ENCODE data around the gene SNX20.

- TF ChIP-seq, protein P1, sequence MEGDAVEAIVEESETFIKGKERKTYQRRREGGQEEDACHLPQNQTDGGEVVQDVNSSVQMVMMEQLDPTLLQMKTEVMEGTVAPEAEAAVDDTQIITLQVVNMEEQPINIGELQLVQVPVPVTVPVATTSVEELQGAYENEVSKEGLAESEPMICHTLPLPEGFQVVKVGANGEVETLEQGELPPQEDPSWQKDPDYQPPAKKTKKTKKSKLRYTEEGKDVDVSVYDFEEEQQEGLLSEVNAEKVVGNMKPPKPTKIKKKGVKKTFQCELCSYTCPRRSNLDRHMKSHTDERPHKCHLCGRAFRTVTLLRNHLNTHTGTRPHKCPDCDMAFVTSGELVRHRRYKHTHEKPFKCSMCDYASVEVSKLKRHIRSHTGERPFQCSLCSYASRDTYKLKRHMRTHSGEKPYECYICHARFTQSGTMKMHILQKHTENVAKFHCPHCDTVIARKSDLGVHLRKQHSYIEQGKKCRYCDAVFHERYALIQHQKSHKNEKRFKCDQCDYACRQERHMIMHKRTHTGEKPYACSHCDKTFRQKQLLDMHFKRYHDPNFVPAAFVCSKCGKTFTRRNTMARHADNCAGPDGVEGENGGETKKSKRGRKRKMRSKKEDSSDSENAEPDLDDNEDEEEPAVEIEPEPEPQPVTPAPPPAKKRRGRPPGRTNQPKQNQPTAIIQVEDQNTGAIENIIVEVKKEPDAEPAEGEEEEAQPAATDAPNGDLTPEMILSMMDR (conservative IDR thresholded peaks at IDR 0.05; ENCODE audit: low read depth in 2 of 2): peak; percentile 65 to 67
- TF ChIP-seq POLR2AphosphoS5 (IDR thresholded peaks at IDR 0.05; ENCODE audit: low read depth) (no peak), JUNB (IDR thresholded peaks at IDR 0.05; ENCODE audit: unreplicated experiment) (no peak), CREB1 (CRISPR knock-in tag; IDR thresholded peaks at IDR 0.05; ENCODE audit: low read depth) (no peak), EZH2 (IDR thresholded peaks at IDR 0.05; ENCODE audit: low read depth, unreplicated experiment) (no peak), EZH2phosphoT487 (IDR thresholded peaks at IDR 0.05; ENCODE audit: unreplicated experiment) (no peak), REST (IDR thresholded peaks at IDR 0.05; ENCODE audit: unreplicated experiment) (no peak), NANOG (IDR thresholded peaks at IDR 0.05; ENCODE audit: borderline replicate concordance) (no peak), ZNF114 (CRISPR knock-in tag; IDR thresholded peaks at IDR 0.05) (no peak)
Observed at GRCh38 chr16:50677351-50677750, 3.8 kb downstream of the SNX20 start.

Measured in GM23338 (cell line).